ENCODE data around the gene DUSP5. TPM values are rescaled to one million over a fixed set of nuclear protein-coding genes. Genes with fewer than 3 reads are reported as not detected.

Gene DUSP5
- total RNA-seq, 1 experiment from 2014 or later, result 14.2 TPM

DNA sequence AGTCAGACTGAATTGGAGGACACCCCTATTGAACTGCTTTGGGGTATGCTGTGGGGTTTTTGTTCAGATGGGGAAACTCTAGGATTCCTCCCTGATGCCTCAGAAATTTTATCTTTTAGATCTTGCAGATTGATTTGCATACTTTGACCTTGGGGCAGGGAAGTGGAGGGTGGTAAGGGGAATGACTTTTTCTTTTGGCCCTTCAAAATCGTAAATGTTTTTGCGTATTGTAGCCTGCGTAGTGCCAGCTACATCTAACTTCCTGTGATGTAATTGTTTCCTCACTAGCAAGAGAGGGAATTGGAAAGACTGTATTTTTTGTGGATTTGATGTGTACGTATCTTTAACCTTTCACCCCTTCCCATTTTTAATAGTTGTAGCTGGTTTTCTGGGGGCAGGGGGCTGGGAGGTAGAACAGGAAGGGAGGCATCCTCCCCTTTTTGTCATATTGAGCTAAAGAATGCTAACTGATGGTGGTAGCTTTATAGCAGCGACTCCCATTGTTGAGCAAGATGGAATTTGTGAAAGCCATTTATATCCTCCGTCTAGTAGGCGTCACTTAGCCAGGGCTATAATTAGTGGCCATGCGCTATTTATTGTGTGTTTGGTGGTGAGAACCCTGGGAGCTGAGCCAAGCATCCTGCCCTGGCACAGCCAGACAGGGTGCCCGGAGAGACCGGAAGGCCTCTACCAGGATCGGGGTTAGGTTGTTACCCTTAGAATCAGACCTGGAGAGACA lies 11.3 kb downstream of the DUSP5 start:
- H3F3A ChIP-seq (ENCODE audit: insufficient read depth, low read depth), result peaks cover 91% of the 10 kb centered on the region
- no peak overlapping the region for H3K4me2 ChIP-seq
- H3K4me3 ChIP-seq, result no peak overlapping the region
- no peak for TF ChIP-seq EZH2 (IDR thresholded peaks at IDR 0.05; ENCODE audit: low read depth)
- 0 out of 2 replicates have a peak overlapping the region, but pooled peaks have one; percentile 3 for H3K27ac ChIP-seq
- no peaks in the 10 kb centered on the region for H3K9me3 ChIP-seq (ENCODE audit: insufficient read depth, low read depth)
- H3K79me2 ChIP-seq (ENCODE audit: low read depth), result peaks cover 94% of the 10 kb centered on the region
- intact Hi-C loops (cut with micrococcal nuclease; ENCODE audit: unreplicated experiment), result no loop called here
- peaks cover 4% of the 10 kb centered on the region for H3K4me1 ChIP-seq (replicated peaks; ENCODE audit: insufficient read depth)
- BruUV-seq (replicated peaks), result no TSS peak
- DNase-seq, result no peak
- no peaks in the 10 kb centered on the region for H3K9me2 ChIP-seq (ENCODE audit: insufficient read depth)
- no peaks in the 10 kb centered on the region for H3K27me3 ChIP-seq (ENCODE audit: insufficient read depth, low read depth)
- ChIA-PET CTCF (no interaction called here), POLR2A (ENCODE audit: unreplicated experiment) (no interaction called here)
- H4K20me1 ChIP-seq (ENCODE audit: insufficient read depth), result peaks cover 97% of the 10 kb centered on the region
- peaks cover 84% of the 10 kb centered on the region for H3K36me3 ChIP-seq (ENCODE audit: low read depth)
- no peak overlapping the region for H2AFZ ChIP-seq

DNA sequence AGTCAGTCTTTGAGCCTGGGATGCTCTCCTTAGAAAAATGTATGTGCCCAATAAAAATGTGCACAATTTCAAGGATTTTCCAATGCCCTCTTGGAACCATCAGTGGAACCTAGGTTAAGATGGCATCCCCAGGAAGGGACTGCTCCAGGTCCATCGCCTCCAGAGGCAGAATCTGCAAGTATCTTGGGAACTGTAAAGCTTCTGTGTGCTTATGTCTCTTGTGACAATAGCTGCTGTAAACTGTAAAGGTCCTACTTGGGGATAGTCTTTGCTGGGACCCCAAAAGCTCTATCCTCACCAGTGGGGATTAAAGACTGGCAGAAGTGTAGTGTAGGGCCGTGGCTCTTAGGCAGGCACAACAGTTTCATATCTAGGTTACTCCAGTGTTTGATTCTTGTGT lies 11.9 kb downstream of the DUSP5 start:
- no peaks in the 10 kb centered on the region for H3K27me3 ChIP-seq (ENCODE audit: insufficient read depth, low read depth)
- H3K9me3 ChIP-seq (ENCODE audit: insufficient read depth, low read depth), result no peaks in the 10 kb centered on the region
- no peak overlapping the region for H2AFZ ChIP-seq
- no TSS peak for BruUV-seq (replicated peaks)
- peaks cover 78% of the 10 kb centered on the region for H3K36me3 ChIP-seq (ENCODE audit: low read depth)
- H3F3A ChIP-seq (ENCODE audit: insufficient read depth, low read depth), result peaks cover 91% of the 10 kb centered on the region
- H3K79me2 ChIP-seq (ENCODE audit: low read depth), result peaks cover 90% of the 10 kb centered on the region
- no peak for TF ChIP-seq EZH2 (IDR thresholded peaks at IDR 0.05; ENCODE audit: low read depth)
- TF ChIP-seq, protein P1, sequence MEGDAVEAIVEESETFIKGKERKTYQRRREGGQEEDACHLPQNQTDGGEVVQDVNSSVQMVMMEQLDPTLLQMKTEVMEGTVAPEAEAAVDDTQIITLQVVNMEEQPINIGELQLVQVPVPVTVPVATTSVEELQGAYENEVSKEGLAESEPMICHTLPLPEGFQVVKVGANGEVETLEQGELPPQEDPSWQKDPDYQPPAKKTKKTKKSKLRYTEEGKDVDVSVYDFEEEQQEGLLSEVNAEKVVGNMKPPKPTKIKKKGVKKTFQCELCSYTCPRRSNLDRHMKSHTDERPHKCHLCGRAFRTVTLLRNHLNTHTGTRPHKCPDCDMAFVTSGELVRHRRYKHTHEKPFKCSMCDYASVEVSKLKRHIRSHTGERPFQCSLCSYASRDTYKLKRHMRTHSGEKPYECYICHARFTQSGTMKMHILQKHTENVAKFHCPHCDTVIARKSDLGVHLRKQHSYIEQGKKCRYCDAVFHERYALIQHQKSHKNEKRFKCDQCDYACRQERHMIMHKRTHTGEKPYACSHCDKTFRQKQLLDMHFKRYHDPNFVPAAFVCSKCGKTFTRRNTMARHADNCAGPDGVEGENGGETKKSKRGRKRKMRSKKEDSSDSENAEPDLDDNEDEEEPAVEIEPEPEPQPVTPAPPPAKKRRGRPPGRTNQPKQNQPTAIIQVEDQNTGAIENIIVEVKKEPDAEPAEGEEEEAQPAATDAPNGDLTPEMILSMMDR (conservative IDR thresholded peaks at IDR 0.05), result no peak
- H3K4me1 ChIP-seq (replicated peaks; ENCODE audit: insufficient read depth), result no peaks in the 10 kb centered on the region
- peaks cover 93% of the 10 kb centered on the region for H4K20me1 ChIP-seq (ENCODE audit: insufficient read depth)
- H3K9me2 ChIP-seq (ENCODE audit: insufficient read depth), result no peaks in the 10 kb centered on the region
- ChIA-PET CTCF (no interaction called here), POLR2A (ENCODE audit: unreplicated experiment) (no interaction called here)
- no peak overlapping the region for H3K27ac ChIP-seq
- intact Hi-C loops (cut with micrococcal nuclease; ENCODE audit: unreplicated experiment), result no loop called here
- H3K4me2 ChIP-seq, result no peak overlapping the region
- DNase-seq, result no peak
- H3K4me3 ChIP-seq, result no peak overlapping the region

- DNase-seq, result no peak
- Histone ChIP-seq H3K4me3 (no peak overlapping the region), H3K9me3 (ENCODE audit: insufficient read depth, low read depth) (no peaks in the 10 kb centered on the region), H3K4me1 (replicated peaks; ENCODE audit: insufficient read depth) (no peaks in the 10 kb centered on the region), H3K9me2 (ENCODE audit: insufficient read depth) (no peaks in the 10 kb centered on the region), H3K4me2 (no peak overlapping the region), H3F3A (ENCODE audit: insufficient read depth, low read depth) (peaks cover 91% of the 10 kb centered on the region), H2AFZ (no peak overlapping the region), H3K27ac (no peak overlapping the region), H4K20me1 (ENCODE audit: insufficient read depth) (peaks cover 87% of the 10 kb centered on the region), H3K36me3 (ENCODE audit: low read depth) (peaks cover 79% of the 10 kb centered on the region), H3K79me2 (ENCODE audit: low read depth) (peaks cover 85% of the 10 kb centered on the region), H3K27me3 (ENCODE audit: insufficient read depth, low read depth) (no peaks in the 10 kb centered on the region)
- ChIA-PET CTCF (no interaction called here), POLR2A (ENCODE audit: unreplicated experiment) (no interaction called here)
- TF ChIP-seq, protein P1 (conservative IDR thresholded peaks at IDR 0.05), result no peak
- TF ChIP-seq EZH2 (IDR thresholded peaks at IDR 0.05; ENCODE audit: low read depth), result no peak
- intact Hi-C loops (cut with micrococcal nuclease; ENCODE audit: unreplicated experiment), result no loop called here
- BruUV-seq (replicated peaks), result no TSS peak
These were observed 12.4 kb downstream of the DUSP5 start for GRCh38 chr10:110510086-110510485.

DNA sequence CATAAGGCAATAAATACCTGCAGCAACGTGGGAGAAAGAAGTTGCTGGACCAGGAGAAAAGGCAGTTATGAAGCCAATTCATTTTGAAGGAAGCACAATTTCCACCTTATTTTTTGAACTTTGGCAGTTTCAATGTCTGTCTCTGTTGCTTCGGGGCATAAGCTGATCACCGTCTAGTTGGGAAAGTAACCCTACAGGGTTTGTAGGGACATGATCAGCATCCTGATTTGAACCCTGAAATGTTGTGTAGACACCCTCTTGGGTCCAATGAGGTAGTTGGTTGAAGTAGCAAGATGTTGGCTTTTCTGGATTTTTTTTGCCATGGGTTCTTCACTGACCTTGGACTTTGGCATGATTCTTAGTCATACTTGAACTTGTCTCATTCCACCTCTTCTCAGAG lies 13.0 kb downstream of the DUSP5 start:
- ChIA-PET CTCF (no interaction called here), POLR2A (ENCODE audit: unreplicated experiment) (no interaction called here)
- Histone ChIP-seq H3K9me2 (ENCODE audit: insufficient read depth) (no peaks in the 10 kb centered on the region), H3K4me1 (replicated peaks; ENCODE audit: insufficient read depth) (no peaks in the 10 kb centered on the region), H3K27ac (0 out of 2 replicates have a peak overlapping the region, but pooled peaks have one; percentile 32), H3K79me2 (ENCODE audit: low read depth) (peaks cover 78% of the 10 kb centered on the region), H3K9me3 (ENCODE audit: insufficient read depth, low read depth) (no peaks in the 10 kb centered on the region), H3F3A (ENCODE audit: insufficient read depth, low read depth) (peaks cover 93% of the 10 kb centered on the region), H4K20me1 (ENCODE audit: insufficient read depth) (peaks cover 81% of the 10 kb centered on the region), H3K36me3 (ENCODE audit: low read depth) (peaks cover 76% of the 10 kb centered on the region), H3K4me2 (no peak overlapping the region), H3K27me3 (ENCODE audit: insufficient read depth, low read depth) (no peaks in the 10 kb centered on the region), H3K4me3 (no peak overlapping the region), H2AFZ (no peak overlapping the region)
- BruUV-seq (replicated peaks), result no TSS peak
- TF ChIP-seq, protein P1 (conservative IDR thresholded peaks at IDR 0.05), result no peak
- TF ChIP-seq EZH2 (IDR thresholded peaks at IDR 0.05; ENCODE audit: low read depth), result no peak
- DNase-seq, result no peak
- intact Hi-C loops (cut with micrococcal nuclease; ENCODE audit: unreplicated experiment), result no loop called here

All from PC-9 (cell line).